Panc1 (cell line): ENCODE results near the gene DYRK1A.

Experiments used
- POLR2AphosphoS5 ChIP-seq: IDR thresholded peaks from 2 replicates; pipeline ENCODE4 v1.6.1; 2012; ENCODE audit warnings: mild to moderate bottlenecking, low read depth, low read length, moderate library complexity
- REST ChIP-seq, 2 experiments: IDR thresholded peaks; 2 replicates each; pipeline ENCODE4 v1.6.1; 2011 to 2012; ENCODE audit warnings: low read depth in 2 of 2, control low read depth in 1 of 2, low read length in 1 of 2, mild to moderate bottlenecking in 1 of 2, moderate library complexity in 1 of 2; ENCODE audit not compliant: insufficient read depth in 1 of 2
- SIN3A ChIP-seq: IDR thresholded peaks from 2 replicates; pipeline ENCODE4 v1.6.1; 2012; ENCODE audit warnings: low read depth, mild to moderate bottlenecking, low read length, moderate library complexity, borderline replicate concordance; ENCODE audit not compliant: insufficient read depth
- TCF7L2 ChIP-seq: IDR thresholded peaks from 2 replicates; pipeline ENCODE4 v1.6.1; 2011; ENCODE audit warnings: mild to moderate bottlenecking, low read depth, low read length, inconsistent platforms
- TF ChIP-seq, protein P1 (sequence below): fragments of 450-650 bp; IDR thresholded peaks from 2 replicates; pipeline ENCODE4 v1.5.1; 2017; ENCODE audit warnings: mild to moderate bottlenecking

- TF ChIP-seq, protein P1, sequence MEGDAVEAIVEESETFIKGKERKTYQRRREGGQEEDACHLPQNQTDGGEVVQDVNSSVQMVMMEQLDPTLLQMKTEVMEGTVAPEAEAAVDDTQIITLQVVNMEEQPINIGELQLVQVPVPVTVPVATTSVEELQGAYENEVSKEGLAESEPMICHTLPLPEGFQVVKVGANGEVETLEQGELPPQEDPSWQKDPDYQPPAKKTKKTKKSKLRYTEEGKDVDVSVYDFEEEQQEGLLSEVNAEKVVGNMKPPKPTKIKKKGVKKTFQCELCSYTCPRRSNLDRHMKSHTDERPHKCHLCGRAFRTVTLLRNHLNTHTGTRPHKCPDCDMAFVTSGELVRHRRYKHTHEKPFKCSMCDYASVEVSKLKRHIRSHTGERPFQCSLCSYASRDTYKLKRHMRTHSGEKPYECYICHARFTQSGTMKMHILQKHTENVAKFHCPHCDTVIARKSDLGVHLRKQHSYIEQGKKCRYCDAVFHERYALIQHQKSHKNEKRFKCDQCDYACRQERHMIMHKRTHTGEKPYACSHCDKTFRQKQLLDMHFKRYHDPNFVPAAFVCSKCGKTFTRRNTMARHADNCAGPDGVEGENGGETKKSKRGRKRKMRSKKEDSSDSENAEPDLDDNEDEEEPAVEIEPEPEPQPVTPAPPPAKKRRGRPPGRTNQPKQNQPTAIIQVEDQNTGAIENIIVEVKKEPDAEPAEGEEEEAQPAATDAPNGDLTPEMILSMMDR, result no peak
- TF ChIP-seq POLR2AphosphoS5 (no peak), TCF7L2 (peak; percentile 95), REST (IDR thresholded peaks at IDR 0.05; ENCODE audit: insufficient read depth in 1 of 2, low read depth in 2 of 2, low read length in 1 of 2) (no peak), SIN3A (0 out of 2 replicates have a peak, but pooled peaks have one; percentile 19)
Observed at GRCh38 chr21:37338671-37339551, 27.7 kb upstream of the DYRK1A start.
